Endothelial cell of umbilical vein (primary cell): Measurements from ENCODE around the gene SLC12A8. TPM values are rescaled to one million over a fixed set of nuclear protein-coding genes. Genes with fewer than 3 reads are reported as not detected.

Experiments used
- BruUV-seq: library from RNA; stranded (reverse); fragments of 400-500 nt; replicated peaks from 2 replicates; lab custom pipeline; 2021; lab: Mats Ljungman, UMichigan
- CTCF ChIA-PET: fragments of 300-600, 350-600 bp; sonication (Branson Sonifier 250); formaldehyde crosslinking; loops from one replicate; lab custom pipeline; 2021; ENCODE audit warnings: antibody characterized with exemption, inconsistent platforms; lab: Charles Lee
- POLR2A ChIA-PET: fragments of 300-600, 350-600 bp; sonication (Branson Sonifier 250); formaldehyde crosslinking; loops from one replicate; lab custom pipeline; 2021; ENCODE audit warnings: antibody characterized with exemption, inconsistent platforms; lab: Charles Lee
- DNase-seq: peaks from one replicate; pipeline ENCODE4 v3.0.0-alpha.2; 2011; ENCODE audit warnings: low read depth, low spot score
- FAIRE-seq: peaks from 2 replicates; lab custom pipeline; 2011; peaks lifted over from hg19 to GRCh38; lab: Jason Lieb, UNC
- H2AFZ ChIP-seq: 2 replicates; pipeline ENCODE4 v1.6.0; 2012; ENCODE audit warnings: low read depth, low read length, control low read depth, inconsistent platforms
- H3K27ac ChIP-seq: 2 replicates; pipeline ENCODE4 v1.5.1; 2011; ENCODE audit warnings: low read depth, mild to moderate bottlenecking, control low read depth, low read length, moderate library complexity; ENCODE audit not compliant: insufficient read depth
- H3K27me3 ChIP-seq, 2 experiments: 2 replicates each; pipeline versions ENCODE4 v1.6.0 to v1.6.1; 2011; ENCODE audit warnings: low read length in 2 of 2, mixed read lengths in 1 of 2; ENCODE audit not compliant: control insufficient read depth in 2 of 2, insufficient read depth in 2 of 2
- H3K36me3 ChIP-seq, 2 experiments: 2 replicates in 1 of 2; 3 replicates in 1 of 2; pipeline ENCODE4 v1.5.1; 2011; ENCODE audit warnings: low read length in 2 of 2, mild to moderate bottlenecking in 1 of 2, moderate library complexity in 1 of 2; ENCODE audit not compliant: control insufficient read depth in 2 of 2, insufficient read depth in 2 of 2; ENCODE audit errors: extremely low read depth in 1 of 2
- H3K4me1 ChIP-seq: 3 replicates; pipeline ENCODE4 v1.5.1; 2011; ENCODE audit warnings: mild to moderate bottlenecking, low read length; ENCODE audit not compliant: control insufficient read depth, insufficient read depth; ENCODE audit errors: extremely low read depth
- H3K4me2 ChIP-seq: 2 replicates; pipeline ENCODE4 v1.6.1; 2011; ENCODE audit warnings: low read length, control low read depth, mixed read lengths; ENCODE audit not compliant: insufficient read depth
- H3K4me3 ChIP-seq, 3 experiments: fragments of 200-600 bp in 1 of 3; sonication (generic), shearing (Covaris generic) in 1 of 3; replicated peaks in 1 of 3; 2 replicates each; pipeline ENCODE4 v1.5.1; 2011 to 2016; ENCODE audit warnings: control low read depth in 3 of 3, low read length in 3 of 3, mild to moderate bottlenecking in 2 of 3, inconsistent platforms in 1 of 3, low read depth in 1 of 3, moderate library complexity in 1 of 3; ENCODE audit not compliant: insufficient read depth in 1 of 3
- H3K79me2 ChIP-seq: 2 replicates; pipeline ENCODE4 v1.6.0; 2012; ENCODE audit warnings: low read length, inconsistent platforms; ENCODE audit not compliant: control insufficient read depth, insufficient read depth
- H3K9ac ChIP-seq: replicated peaks from 2 replicates; pipeline ENCODE3; 2011; ENCODE audit warnings: low read length, control low read depth; ENCODE audit not compliant: insufficient read depth; ENCODE audit errors: extremely low read depth
- H3K9me1 ChIP-seq: replicated peaks from 3 replicates; pipeline ENCODE4 v1.6.0; 2011; ENCODE audit warnings: mild to moderate bottlenecking, low read length; ENCODE audit not compliant: control insufficient read depth, insufficient read depth; ENCODE audit errors: extremely low read depth
- H3K9me3 ChIP-seq: replicated peaks from 2 replicates; pipeline ENCODE4 v1.5.1; 2012; ENCODE audit warnings: low read length, inconsistent platforms; ENCODE audit not compliant: control insufficient read depth, insufficient read depth
- H4K20me1 ChIP-seq: replicated peaks from 2 replicates; pipeline ENCODE3; 2011; ENCODE audit warnings: mild to moderate bottlenecking, low read length; ENCODE audit not compliant: control insufficient read depth, insufficient read depth; ENCODE audit errors: extremely low read depth
- EZH2 ChIP-seq: IDR thresholded peaks from 2 replicates; pipeline ENCODE4 v1.6.1; 2012; ENCODE audit warnings: borderline replicate concordance, low read depth, mild to moderate bottlenecking, moderate library complexity, low read length, inconsistent platforms; ENCODE audit not compliant: severe bottlenecking
- FOS ChIP-seq: IDR thresholded peaks from 2 replicates; pipeline ENCODE4 v1.6.1; 2011; ENCODE audit warnings: mild to moderate bottlenecking, low read length, moderate library complexity, borderline replicate concordance; ENCODE audit not compliant: insufficient read depth
- GATA2 ChIP-seq: IDR thresholded peaks from 2 replicates; pipeline ENCODE4 v1.7.0; 2011; ENCODE audit warnings: low read depth, mild to moderate bottlenecking, moderate library complexity, mixed read lengths, low read length; ENCODE audit not compliant: insufficient read length, insufficient read depth
- JUN ChIP-seq: IDR thresholded peaks from 2 replicates; pipeline ENCODE4 v1.6.1; 2011; ENCODE audit warnings: borderline replicate concordance, low read depth; ENCODE audit not compliant: insufficient read length, insufficient read depth
- MYC ChIP-seq: IDR thresholded peaks from one replicate; pipeline ENCODE4 v1.6.1; 2011; ENCODE audit warnings: mild to moderate bottlenecking, low read depth, low read length
- POLR2A ChIP-seq: IDR thresholded peaks from 2 replicates; pipeline ENCODE4 v1.6.1; 2012; ENCODE audit warnings: low read depth, mild to moderate bottlenecking, control low read depth, low read length
- POLR2AphosphoS5 ChIP-seq: IDR thresholded peaks from 2 replicates; pipeline ENCODE4 v1.6.1; 2012; ENCODE audit warnings: low read depth, mild to moderate bottlenecking, control low read depth, low read length, moderate library complexity; ENCODE audit not compliant: insufficient read depth
- dilution Hi-C: fragments of 300-500 bp; cut with MboI; formaldehyde crosslinking; loops from one replicate; pipeline ENCODE4 v1.15.0; 2019; ENCODE audit warnings: low sequenced_read_pairs; ENCODE audit not compliant: extremely low pct_ligation_motif_present
- intact Hi-C: fragments of 100-400 bp; cut with micrococcal nuclease; formaldehyde crosslinking; loops from one replicate; pipeline ENCODE4 v1.10.0; 2022
- polyA plus RNA-seq, 4 experiments: library from polyadenylated mRNA; depleted of rRNA in 3 of 4; stranded (reverse) in 3 of 4; unstranded in 1 of 4; fragments of >200 nt; gene quantifications; 2 replicates each; pipeline versions ENCODE4 v1.2.1 to v1.2.3, GENCODE V29; 2011 to 2012; ENCODE audit warnings: missing spikeins in 1 of 4
- total RNA-seq: library from RNA; stranded (reverse); gene quantifications from 2 replicates; pipeline ENCODE4 v1.2.3, GENCODE V29; 2021
- TF ChIP-seq, protein P1 (sequence below): IDR thresholded peaks from 2 replicates; pipeline ENCODE4 v1.6.1; 2011; ENCODE audit not compliant: insufficient read depth, insufficient read length
- TF ChIP-seq, protein P2 (sequence below), 2 donors: IDR thresholded peaks; 1 replicate in 1 of 2; 2 replicates in 1 of 2; pipeline ENCODE4 v1.5.1; 2011; ENCODE audit warnings: low read length in 2 of 2, mild to moderate bottlenecking in 2 of 2, moderate library complexity in 2 of 2, control low read depth in 1 of 2, inconsistent platforms in 1 of 2, low read depth in 1 of 2; ENCODE audit not compliant: insufficient read depth in 1 of 2; ENCODE audit errors: extremely low read depth in 1 of 2

The SLC12A8 gene
- total and polyA plus RNA-seq, 2 donors (not counting 3 experiments of a cell fraction or from before 2014, with no cell fraction given) = 0.86 to 0.90 TPM

DNA sequence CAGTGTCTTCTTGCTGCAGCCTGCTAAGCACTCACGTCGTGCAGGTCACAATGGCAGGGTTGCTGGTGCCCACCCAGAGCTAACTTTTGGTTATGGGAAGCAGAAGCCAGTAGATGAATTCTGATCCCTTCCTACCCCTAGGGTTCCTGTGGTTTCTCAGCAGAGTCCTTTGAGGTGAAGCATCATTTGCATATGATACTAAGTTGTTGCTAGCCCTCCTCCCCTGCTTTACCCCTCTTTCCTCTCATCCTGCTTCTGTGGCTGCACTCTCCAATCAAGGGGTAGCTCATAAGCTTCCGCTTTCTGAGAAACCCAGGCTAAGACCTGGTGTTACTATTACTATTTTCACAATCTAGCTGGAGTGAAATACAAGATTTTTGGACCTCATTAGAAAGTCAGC lies 134.7 kb downstream of the SLC12A8 start:
- no peak overlapping the region for H3K27ac ChIP-seq
- no peaks in the 10 kb centered on the region for H3K9me3 ChIP-seq
- H3K4me2 ChIP-seq = no peak overlapping the region
- intact Hi-C loops (no loop called here), dilution Hi-C loops (no loop called here)
- CTCF ChIA-PET = interaction anchor here (1.3 kb wide), 1 partner anchor 15 kb away, joined by 4 read pairs; no protein-coding TSS in a partner anchor
- H3K9me1 ChIP-seq = no peaks in the 10 kb centered on the region
- FAIRE-seq (no peak), DNase-seq (no peak)
- H4K20me1 ChIP-seq = no peaks in the 10 kb centered on the region
- peaks cover 6% of the 10 kb centered on the region for H3K4me1 ChIP-seq
- no peaks in the 10 kb centered on the region for H3K79me2 ChIP-seq
- no peaks in the 10 kb centered on the region for H3K27me3 ChIP-seq
- H3K36me3 ChIP-seq = no peaks in the 10 kb centered on the region
- TF ChIP-seq GATA2 (no peak), MYC (no peak), POLR2AphosphoS5 (no peak), JUN (no peak), EZH2 (no peak), FOS (no peak), POLR2A (no peak)
- TF ChIP-seq, protein P1, sequence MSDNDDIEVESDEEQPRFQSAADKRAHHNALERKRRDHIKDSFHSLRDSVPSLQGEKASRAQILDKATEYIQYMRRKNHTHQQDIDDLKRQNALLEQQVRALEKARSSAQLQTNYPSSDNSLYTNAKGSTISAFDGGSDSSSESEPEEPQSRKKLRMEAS = no peak
- TF ChIP-seq, protein P2, sequence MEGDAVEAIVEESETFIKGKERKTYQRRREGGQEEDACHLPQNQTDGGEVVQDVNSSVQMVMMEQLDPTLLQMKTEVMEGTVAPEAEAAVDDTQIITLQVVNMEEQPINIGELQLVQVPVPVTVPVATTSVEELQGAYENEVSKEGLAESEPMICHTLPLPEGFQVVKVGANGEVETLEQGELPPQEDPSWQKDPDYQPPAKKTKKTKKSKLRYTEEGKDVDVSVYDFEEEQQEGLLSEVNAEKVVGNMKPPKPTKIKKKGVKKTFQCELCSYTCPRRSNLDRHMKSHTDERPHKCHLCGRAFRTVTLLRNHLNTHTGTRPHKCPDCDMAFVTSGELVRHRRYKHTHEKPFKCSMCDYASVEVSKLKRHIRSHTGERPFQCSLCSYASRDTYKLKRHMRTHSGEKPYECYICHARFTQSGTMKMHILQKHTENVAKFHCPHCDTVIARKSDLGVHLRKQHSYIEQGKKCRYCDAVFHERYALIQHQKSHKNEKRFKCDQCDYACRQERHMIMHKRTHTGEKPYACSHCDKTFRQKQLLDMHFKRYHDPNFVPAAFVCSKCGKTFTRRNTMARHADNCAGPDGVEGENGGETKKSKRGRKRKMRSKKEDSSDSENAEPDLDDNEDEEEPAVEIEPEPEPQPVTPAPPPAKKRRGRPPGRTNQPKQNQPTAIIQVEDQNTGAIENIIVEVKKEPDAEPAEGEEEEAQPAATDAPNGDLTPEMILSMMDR (IDR thresholded peaks at IDR 0.05; ENCODE audit: extremely low read depth in 1 of 2, insufficient read depth in 1 of 2, low read depth in 1 of 2, low read length in 2 of 2) = no peak
- H2AFZ ChIP-seq = no peak overlapping the region
- no peak overlapping the region for H3K9ac ChIP-seq
- BruUV-seq = no TSS peak
- H3K4me3 ChIP-seq = no peak overlapping the region
- POLR2A ChIA-PET = no interaction called here
